Lower leg skin (tissue), 4 donors: ENCODE data around the gene NPB. TPM values are rescaled to one million over a fixed set of nuclear protein-coding genes. Genes with fewer than 3 reads are reported as not detected.

Experiments used
- DNase-seq, 2 donors: peaks; one replicate each; pipeline ENCODE4 v3.0.0-alpha.2; 2019; ENCODE audit warnings: low spot score in 2 of 2
- H3K4me3 ChIP-seq: fragments of 200-600 bp; sonication (generic); 2 replicates; pipeline ENCODE4 v1.5.1; 2017; ENCODE audit warnings: mild to moderate bottlenecking, low read depth; ENCODE audit not compliant: poor library complexity, severe bottlenecking
- CTCF ChIP-seq, 3 donors: fragments of 450-650 bp; IDR thresholded peaks; one replicate each; pipeline ENCODE4 v1.5.1; 2016; ENCODE audit warnings: antibody characterized with exemption in 3 of 3, mild to moderate bottlenecking in 3 of 3, moderate library complexity in 2 of 3
- POLR2A ChIP-seq, 2 donors: fragments of 450-650 bp; IDR thresholded peaks; one replicate each; pipeline ENCODE4 v1.6.1; 2016 to 2017; ENCODE audit warnings: antibody characterized with exemption in 2 of 2, mild to moderate bottlenecking in 1 of 2, moderate library complexity in 1 of 2
- WGBS, 2 donors: methylation state at CpG; one replicate each; pipeline ENCODE4 v1.1.5; 2018; 5-methylcytosine and 5-hydroxymethylcytosine counted together
- intact Hi-C: fragments of 100-400 bp; cut with DNase I; formaldehyde crosslinking; loops from one replicate; pipeline ENCODE4 v1.15.0; 2023; ENCODE audit warnings: low total_unique reads
- total RNA-seq, 4 donors: library from RNA; depleted of rRNA; stranded (reverse); fragments of >200 nt; gene quantifications; one replicate each; pipeline ENCODE4 v1.1.0, GENCODE V29; 2016

NPB gene
- total RNA-seq, 4 donors from 2014 or later: 0.71 to 3.3 (median 2.0) TPM; not detected in 1

- H3K4me3 ChIP-seq: no peak overlapping the region
- intact Hi-C loops: no loop called here
- WGBS, 2 donors: 55 to 60% methylated on average over 25 to 42 of the region's 52 CpGs
- TF ChIP-seq CTCF (IDR thresholded peaks at IDR 0.05) (peak in 1 of 3 donors; percentile 41), POLR2A (IDR thresholded peaks at IDR 0.05) (no peak)
- DNase-seq: no peak
These were observed 32.6 kb upstream of the NPB start for GRCh38 chr17:81869221-81870130.

- intact Hi-C loops: no loop called here
- peak in 1 of 2 donors; percentile 90 for DNase-seq
- H3K4me3 ChIP-seq: peak overlapping the region; percentile 56
- TF ChIP-seq POLR2A (IDR thresholded peaks at IDR 0.05) (no peak), CTCF (IDR thresholded peaks at IDR 0.05) (no peak)
- WGBS, 2 donors: 4 to 6% methylated on average over 21 to 27 of the region's 65 CpGs
These were observed 31.7 kb upstream of the NPB start for GRCh38 chr17:81870131-81870980.

- DNase-seq: no peak
- intact Hi-C loops: no loop called here
- no peak for TF ChIP-seq CTCF (IDR thresholded peaks at IDR 0.05)
- TF ChIP-seq POLR2A (IDR thresholded peaks at IDR 0.05): no peak
- peak within 1 kb of the TSS; percentile 86 for H3K4me3 ChIP-seq
- no CpG with 5 or more reads among the region's 64 CpGs for WGBS, 2 donors
These were observed 31.1 kb upstream of the NPB start, which contains the start of gene ARHGDIA for GRCh38 chr17:81870981-81871386. ARHGDIA (minus strand) TSS chr17:81871337; CDS start chr17:81869930, 1,407 bp downstream.

GRCh38 chr17:81871387-81872230 lies 30.4 kb upstream of the NPB start:
- TF ChIP-seq POLR2A (IDR thresholded peaks at IDR 0.05) (peak in 1 of 2 donors; percentile 92), CTCF (IDR thresholded peaks at IDR 0.05) (peak in 1 of 3 donors; percentile 76)
- intact Hi-C loops: no loop called here
- peak; percentile 92 to 99 for DNase-seq
- WGBS, 2 donors: 0% methylated on average over 39 to 53 of the region's 86 CpGs
- peak overlapping the region; percentile 86 for H3K4me3 ChIP-seq

GRCh38 chr17:81877569-81877968 lies 24.5 kb upstream of the NPB start:
- intact Hi-C loops: no loop called here
- no peak overlapping the region for H3K4me3 ChIP-seq
- DNase-seq: no peak
- no peak for TF ChIP-seq CTCF (IDR thresholded peaks at IDR 0.05)
- TF ChIP-seq POLR2A (IDR thresholded peaks at IDR 0.05): no peak
- WGBS, 2 donors: 91 to 96% methylated on average over 5 of the region's 5 CpGs
